Cardiac muscle cell (in vitro differentiated cells and primary cell): ENCODE results near the gene CPEB2. TPM values are rescaled to one million over a fixed set of nuclear protein-coding genes. Genes with fewer than 3 reads are reported as not detected.

Experiments used
- DNase-seq, 2 donors: peaks; one replicate each; pipeline versions ENCODE4 v3.0.0 to v3.0.0-alpha.2; 2010 to 2017; ENCODE audit warnings: low read depth in 1 of 2, low spot score in 1 of 2
- H3K27ac ChIP-seq: fragments of 200-600 bp; sonication (generic); 2 replicates; pipeline ENCODE4 v1.5.1; 2016
- H3K27me3 ChIP-seq: fragments of 200-600 bp; sonication (generic); 2 replicates; pipeline ENCODE4 v1.6.0; 2016; ENCODE audit warnings: control low read depth
- H3K36me3 ChIP-seq: fragments of 200-600 bp; sonication (generic); 2 replicates; pipeline ENCODE4 v1.5.1; 2016; ENCODE audit warnings: control low read depth
- H3K4me1 ChIP-seq: fragments of 200-600 bp; sonication (generic); 2 replicates; pipeline ENCODE4 v1.8.1; 2017; ENCODE audit warnings: low read depth, mild to moderate bottlenecking, mixed run types
- H3K4me3 ChIP-seq: fragments of 200-600 bp; sonication (generic); 2 replicates; pipeline ENCODE4 v1.5.1; 2016; ENCODE audit warnings: mild to moderate bottlenecking
- H3K9me3 ChIP-seq: fragments of 200-600 bp; sonication (generic); 2 replicates; pipeline ENCODE4 v1.5.1; 2017; ENCODE audit warnings: low read depth, mild to moderate bottlenecking, control low read depth
- polyA plus RNA-seq: library from polyadenylated mRNA; unstranded; fragments of >200 nt; fragmentation: Nextera tagmentation; extraction: Ambion mirVana; gene quantifications from 2 replicates; pipeline ENCODE4 v1.2.1, GENCODE V29; 2016
- total RNA-seq: library from RNA; depleted of rRNA; stranded (reverse); fragments of >200 nt; gene quantifications from 2 replicates; pipeline ENCODE4 v1.2.3, GENCODE V29; 2016
- TF ChIP-seq, protein P1 (sequence below): IDR thresholded peaks from 2 replicates; pipeline ENCODE4 v1.5.1; 2012; ENCODE audit warnings: low read depth, mild to moderate bottlenecking, low read length

The CPEB2 gene
- total and polyA plus RNA-seq, 2 experiments from 2014 or later: 7.5 to 17.4 TPM

DNA sequence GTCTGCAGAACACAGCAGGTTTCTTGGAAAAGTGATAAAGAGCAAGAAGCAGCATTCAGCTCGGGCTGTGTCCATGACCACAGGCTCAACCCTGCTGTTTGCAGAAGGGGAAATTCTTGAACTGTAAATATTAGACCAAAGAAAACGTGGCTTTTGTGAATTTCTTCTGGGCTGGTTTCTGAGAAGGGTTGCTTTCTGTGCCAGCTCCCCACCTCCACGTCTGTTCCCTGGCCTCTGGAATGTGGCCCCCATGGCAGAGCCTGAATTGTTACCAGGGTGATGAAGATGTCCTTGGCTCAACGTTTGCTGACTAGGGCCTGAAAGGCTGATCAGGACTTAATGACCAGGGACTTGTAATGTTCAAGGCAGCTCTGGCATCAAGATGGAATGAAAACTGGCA, 116.0 kb downstream of the CPEB2 start:
- Histone ChIP-seq H3K27ac (no peak overlapping the region), H3K36me3 (no peaks in the 10 kb centered on the region), H3K9me3 (no peaks in the 10 kb centered on the region), H3K4me1 (no peaks in the 10 kb centered on the region), H3K4me3 (no peak overlapping the region), H3K27me3 (no peaks in the 10 kb centered on the region)
- no peak for DNase-seq
- TF ChIP-seq, protein P1, sequence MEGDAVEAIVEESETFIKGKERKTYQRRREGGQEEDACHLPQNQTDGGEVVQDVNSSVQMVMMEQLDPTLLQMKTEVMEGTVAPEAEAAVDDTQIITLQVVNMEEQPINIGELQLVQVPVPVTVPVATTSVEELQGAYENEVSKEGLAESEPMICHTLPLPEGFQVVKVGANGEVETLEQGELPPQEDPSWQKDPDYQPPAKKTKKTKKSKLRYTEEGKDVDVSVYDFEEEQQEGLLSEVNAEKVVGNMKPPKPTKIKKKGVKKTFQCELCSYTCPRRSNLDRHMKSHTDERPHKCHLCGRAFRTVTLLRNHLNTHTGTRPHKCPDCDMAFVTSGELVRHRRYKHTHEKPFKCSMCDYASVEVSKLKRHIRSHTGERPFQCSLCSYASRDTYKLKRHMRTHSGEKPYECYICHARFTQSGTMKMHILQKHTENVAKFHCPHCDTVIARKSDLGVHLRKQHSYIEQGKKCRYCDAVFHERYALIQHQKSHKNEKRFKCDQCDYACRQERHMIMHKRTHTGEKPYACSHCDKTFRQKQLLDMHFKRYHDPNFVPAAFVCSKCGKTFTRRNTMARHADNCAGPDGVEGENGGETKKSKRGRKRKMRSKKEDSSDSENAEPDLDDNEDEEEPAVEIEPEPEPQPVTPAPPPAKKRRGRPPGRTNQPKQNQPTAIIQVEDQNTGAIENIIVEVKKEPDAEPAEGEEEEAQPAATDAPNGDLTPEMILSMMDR: no peak
